ENCODE measurements around the gene SELL.

DNA sequence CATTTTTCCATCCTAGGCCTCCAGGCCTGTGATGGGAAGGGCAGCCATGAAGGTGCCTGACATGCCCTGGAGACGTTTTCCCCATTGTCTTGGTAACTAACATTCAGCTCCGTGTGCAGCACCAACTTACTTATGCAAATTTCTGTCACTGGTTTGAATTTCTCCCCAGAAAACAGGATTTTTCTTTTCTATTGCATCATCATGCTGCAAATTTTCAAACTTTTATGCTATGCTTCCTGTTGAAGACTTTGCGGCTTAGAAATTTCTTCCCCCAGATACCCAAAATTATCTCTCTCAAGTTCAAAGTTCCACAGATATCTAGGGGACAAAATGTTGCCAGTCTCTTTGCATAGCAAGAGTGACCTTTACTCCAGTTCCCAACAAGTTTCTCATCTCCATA, 47.6 kb upstream of the SELL start:
- TF ChIP-seq, protein P1, sequence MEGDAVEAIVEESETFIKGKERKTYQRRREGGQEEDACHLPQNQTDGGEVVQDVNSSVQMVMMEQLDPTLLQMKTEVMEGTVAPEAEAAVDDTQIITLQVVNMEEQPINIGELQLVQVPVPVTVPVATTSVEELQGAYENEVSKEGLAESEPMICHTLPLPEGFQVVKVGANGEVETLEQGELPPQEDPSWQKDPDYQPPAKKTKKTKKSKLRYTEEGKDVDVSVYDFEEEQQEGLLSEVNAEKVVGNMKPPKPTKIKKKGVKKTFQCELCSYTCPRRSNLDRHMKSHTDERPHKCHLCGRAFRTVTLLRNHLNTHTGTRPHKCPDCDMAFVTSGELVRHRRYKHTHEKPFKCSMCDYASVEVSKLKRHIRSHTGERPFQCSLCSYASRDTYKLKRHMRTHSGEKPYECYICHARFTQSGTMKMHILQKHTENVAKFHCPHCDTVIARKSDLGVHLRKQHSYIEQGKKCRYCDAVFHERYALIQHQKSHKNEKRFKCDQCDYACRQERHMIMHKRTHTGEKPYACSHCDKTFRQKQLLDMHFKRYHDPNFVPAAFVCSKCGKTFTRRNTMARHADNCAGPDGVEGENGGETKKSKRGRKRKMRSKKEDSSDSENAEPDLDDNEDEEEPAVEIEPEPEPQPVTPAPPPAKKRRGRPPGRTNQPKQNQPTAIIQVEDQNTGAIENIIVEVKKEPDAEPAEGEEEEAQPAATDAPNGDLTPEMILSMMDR (optimal IDR thresholded peaks at IDR 0.05 in 1 of 3, IDR thresholded peaks at IDR 0.05 in 1 of 3, conservative IDR thresholded peaks at IDR 0.05 in 1 of 3; ENCODE audit: extremely low read depth in 1 of 3, insufficient read depth in 2 of 3, low read length in 3 of 3) = no peak
- no peak for TF ChIP-seq EZH2 (IDR thresholded peaks at IDR 0.05; ENCODE audit: low read length)

Data from keratinocyte (primary cell).